ENCODE measurements around the gene GXYLT2.

The GXYLT2 gene

DNA sequence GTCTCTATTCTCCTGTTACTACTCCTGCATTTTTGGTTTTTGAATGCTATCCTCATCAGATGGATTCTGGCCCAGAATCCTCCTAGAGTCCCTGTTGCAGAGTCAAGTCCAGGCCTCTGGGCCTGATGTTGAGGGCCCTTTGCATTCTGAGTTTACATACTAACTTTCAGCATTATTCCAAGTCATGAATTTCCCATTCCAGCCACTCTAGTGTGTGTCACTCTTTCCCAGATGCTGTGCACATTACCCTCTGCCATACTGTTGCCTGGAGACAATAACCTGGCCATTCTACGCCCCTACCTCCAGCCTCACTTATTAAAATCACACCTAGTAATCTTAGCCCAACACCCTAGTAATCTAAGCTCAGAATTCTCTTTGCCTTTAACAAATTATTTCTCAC, 53.4 kb downstream of the GXYLT2 start:
- H3K36me3 Mint-ChIP-seq (ENCODE audit: low read depth) = no peaks in the 10 kb centered on the region
- no peak overlapping the region for H3K4me3 Mint-ChIP-seq
- H3K9me3 Mint-ChIP-seq = no peaks in the 10 kb centered on the region
- no peak overlapping the region for H3K27ac Mint-ChIP-seq
- no peaks in the 10 kb centered on the region for H3K27me3 Mint-ChIP-seq
- peaks cover 7% of the 10 kb centered on the region for H3K4me1 Mint-ChIP-seq (ENCODE audit: low read depth)

DNA sequence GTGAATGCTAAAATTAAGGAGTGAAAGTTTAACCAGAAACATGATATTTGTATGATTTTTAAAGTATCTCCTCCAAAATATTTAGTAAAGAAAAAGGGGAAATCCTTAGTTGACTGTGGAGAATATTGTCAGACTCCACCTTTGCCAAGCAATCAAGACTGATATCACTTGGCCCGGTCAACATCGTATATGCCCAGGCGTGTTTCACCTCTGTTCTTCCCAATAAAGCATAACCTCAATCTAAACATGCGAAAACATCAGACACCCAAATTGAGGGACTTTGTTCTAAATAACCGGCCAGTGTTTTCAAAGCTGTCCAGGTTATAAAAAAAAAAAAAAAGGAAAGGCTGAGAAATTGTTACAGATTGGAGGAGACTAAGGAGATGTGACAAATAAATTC, 54.6 kb downstream of the GXYLT2 start:
- Mint-ChIP-seq H3K4me3 (no peak overlapping the region), H3K4me1 (ENCODE audit: low read depth) (peaks cover 7% of the 10 kb centered on the region), H3K27me3 (no peaks in the 10 kb centered on the region), H3K9me3 (no peaks in the 10 kb centered on the region), H3K36me3 (ENCODE audit: low read depth) (no peaks in the 10 kb centered on the region), H3K27ac (no peak overlapping the region)

DNA sequence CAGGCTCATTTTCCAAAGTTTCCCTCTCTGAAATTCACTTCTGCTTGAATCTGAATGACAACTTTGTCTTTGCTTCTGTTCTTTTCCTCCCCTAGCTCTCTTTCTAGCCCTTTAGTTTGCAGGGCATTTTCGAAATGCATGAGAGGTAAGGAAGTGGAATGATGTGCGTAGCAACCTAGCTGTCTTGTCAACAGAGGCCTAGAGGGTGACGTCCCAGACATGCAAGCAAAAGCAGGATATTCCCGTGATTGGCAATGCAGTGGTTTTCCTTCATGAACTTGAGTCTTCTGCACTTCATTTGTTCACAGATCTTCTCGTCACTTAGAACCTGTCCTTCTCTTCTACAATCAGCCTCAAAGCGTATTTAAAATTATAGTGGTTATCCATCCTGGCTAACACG, 56.9 kb downstream of the GXYLT2 start:
- Mint-ChIP-seq H3K9me3 (no peaks in the 10 kb centered on the region), H3K27ac (peak overlapping the region; percentile 23), H3K4me1 (ENCODE audit: low read depth) (peaks cover 7% of the 10 kb centered on the region), H3K4me3 (no peak overlapping the region), H3K36me3 (ENCODE audit: low read depth) (no peaks in the 10 kb centered on the region), H3K27me3 (no peaks in the 10 kb centered on the region)

DNA sequence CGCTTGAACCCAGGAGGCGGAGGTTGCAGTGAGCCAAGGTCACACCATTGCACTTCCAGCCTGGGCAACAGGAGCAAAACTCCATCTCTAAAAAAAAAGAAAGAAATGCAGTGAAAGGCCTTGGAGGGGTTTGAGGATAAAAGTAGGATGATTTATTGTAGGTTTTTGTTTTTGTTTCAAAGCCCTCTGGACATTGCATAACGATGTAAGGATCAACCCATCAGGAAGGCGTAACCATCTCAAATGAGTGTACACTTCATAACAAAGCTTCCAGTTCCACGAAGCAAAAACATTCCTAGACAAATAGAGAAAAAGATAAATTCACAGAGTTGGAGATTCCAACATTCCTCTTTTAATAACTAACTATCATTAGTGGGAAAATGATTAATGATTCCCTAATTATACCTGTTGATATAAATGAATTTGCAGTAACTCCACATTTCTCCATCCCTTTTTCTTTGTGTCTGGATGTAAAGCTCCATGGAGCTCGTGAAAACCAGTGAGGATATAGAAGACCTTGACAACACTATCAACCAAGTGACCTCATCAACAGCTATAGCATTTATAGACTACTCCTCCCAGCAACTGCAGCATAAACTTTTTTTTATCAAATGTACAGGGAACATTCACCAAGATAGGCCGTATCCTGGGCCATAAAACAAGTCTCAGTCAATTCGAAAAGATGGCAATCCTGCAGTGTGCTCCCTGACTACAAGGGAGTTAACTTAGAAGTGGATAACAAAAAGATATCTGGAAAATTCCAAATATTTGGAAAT, 60.1 kb downstream of the GXYLT2 start:
- Mint-ChIP-seq H3K36me3 (ENCODE audit: low read depth) (no peaks in the 10 kb centered on the region), H3K27me3 (no peaks in the 10 kb centered on the region), H3K4me3 (no peak overlapping the region), H3K9me3 (no peaks in the 10 kb centered on the region), H3K27ac (no peak overlapping the region), H3K4me1 (ENCODE audit: low read depth) (peaks cover 28% of the 10 kb centered on the region)

GRCh38 chr3:72949016-72949415, 61.2 kb downstream of the GXYLT2 start:
- H3K4me1 Mint-ChIP-seq (ENCODE audit: low read depth) = peaks cover 28% of the 10 kb centered on the region
- H3K27me3 Mint-ChIP-seq = no peaks in the 10 kb centered on the region
- H3K4me3 Mint-ChIP-seq = no peak overlapping the region
- no peaks in the 10 kb centered on the region for H3K9me3 Mint-ChIP-seq
- no peak overlapping the region for H3K27ac Mint-ChIP-seq
- H3K36me3 Mint-ChIP-seq (ENCODE audit: low read depth) = no peaks in the 10 kb centered on the region

DNA sequence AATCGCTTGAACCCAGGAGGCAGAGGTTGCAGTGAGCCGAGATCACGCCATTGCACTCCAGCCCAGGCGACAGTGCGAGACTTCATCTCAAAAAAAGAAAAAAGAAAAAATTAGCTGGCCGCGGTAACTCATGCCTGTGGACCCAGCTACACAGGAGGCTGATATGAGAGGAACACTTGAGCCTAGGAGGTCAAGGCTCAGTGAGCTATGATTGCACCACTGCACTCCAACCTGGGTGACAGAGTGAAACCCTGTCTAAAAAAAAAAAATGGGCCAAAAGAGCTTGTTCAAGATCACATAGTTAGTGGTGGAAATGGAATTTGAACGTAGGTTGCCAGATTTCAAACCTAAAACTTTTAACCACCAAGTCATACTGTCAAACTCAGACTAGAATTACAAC, 62.5 kb downstream of the GXYLT2 start:
- Mint-ChIP-seq H3K9me3 (no peaks in the 10 kb centered on the region), H3K27me3 (no peaks in the 10 kb centered on the region), H3K4me1 (ENCODE audit: low read depth) (peaks cover 25% of the 10 kb centered on the region), H3K27ac (no peak overlapping the region), H3K4me3 (no peak overlapping the region), H3K36me3 (ENCODE audit: low read depth) (no peaks in the 10 kb centered on the region)

DNA sequence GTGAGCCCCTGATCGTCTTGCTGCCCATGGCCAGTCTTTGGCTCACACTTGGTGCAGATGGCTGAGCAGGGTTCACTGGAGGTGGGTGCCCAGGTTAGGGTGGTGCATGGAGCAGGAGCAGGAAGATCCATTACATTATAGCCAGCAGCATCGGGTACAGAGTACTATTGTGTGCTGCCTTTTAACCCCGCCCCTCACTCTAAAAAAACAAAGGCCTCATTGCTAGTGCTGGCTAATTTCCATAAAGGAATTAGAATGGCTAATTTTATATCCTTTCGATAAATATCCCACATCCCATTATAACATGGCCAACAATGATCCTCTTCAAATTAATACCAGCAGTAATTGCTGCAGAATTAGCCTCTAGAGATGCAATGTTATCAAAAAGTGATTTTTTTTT, 63.0 kb downstream of the GXYLT2 start:
- no peaks in the 10 kb centered on the region for H3K36me3 Mint-ChIP-seq (ENCODE audit: low read depth)
- no peak overlapping the region for H3K27ac Mint-ChIP-seq
- H3K4me3 Mint-ChIP-seq = no peak overlapping the region
- no peaks in the 10 kb centered on the region for H3K9me3 Mint-ChIP-seq
- H3K27me3 Mint-ChIP-seq = no peaks in the 10 kb centered on the region
- peaks cover 21% of the 10 kb centered on the region for H3K4me1 Mint-ChIP-seq (ENCODE audit: low read depth)

- no peaks in the 10 kb centered on the region for H3K9me3 Mint-ChIP-seq
These were observed 63.4 kb downstream of the GXYLT2 start for GRCh38 chr3:72951259-72951722.

GRCh38 chr3:72953325-72953956, 65.6 kb downstream of the GXYLT2 start:
- H3K36me3 Mint-ChIP-seq (ENCODE audit: low read depth) = no peaks in the 10 kb centered on the region
- H3K27ac Mint-ChIP-seq = no peak overlapping the region
- H3K4me3 Mint-ChIP-seq = no peak overlapping the region
- H3K4me1 Mint-ChIP-seq (ENCODE audit: low read depth) = peaks cover 21% of the 10 kb centered on the region
- no peaks in the 10 kb centered on the region for H3K9me3 Mint-ChIP-seq
- no peaks in the 10 kb centered on the region for H3K27me3 Mint-ChIP-seq

More at GRCh38 chr3:72951259-72951722, 63.4 kb downstream of the GXYLT2 start:
- H3K36me3 Mint-ChIP-seq (ENCODE audit: low read depth) = no peaks in the 10 kb centered on the region
- no peak overlapping the region for H3K4me3 Mint-ChIP-seq
- H3K27me3 Mint-ChIP-seq = no peaks in the 10 kb centered on the region
- peaks cover 21% of the 10 kb centered on the region for H3K4me1 Mint-ChIP-seq (ENCODE audit: low read depth)
- H3K27ac Mint-ChIP-seq = no peak overlapping the region

- no peak overlapping the region for H3K4me3 Mint-ChIP-seq
- H3K36me3 Mint-ChIP-seq (ENCODE audit: low read depth) = no peaks in the 10 kb centered on the region
- no peaks in the 10 kb centered on the region for H3K9me3 Mint-ChIP-seq
- H3K27ac Mint-ChIP-seq = no peak overlapping the region
- H3K4me1 Mint-ChIP-seq (ENCODE audit: low read depth) = peaks cover 12% of the 10 kb centered on the region
- no peaks in the 10 kb centered on the region for H3K27me3 Mint-ChIP-seq
These were observed 69.5 kb downstream of the GXYLT2 start for GRCh38 chr3:72957297-72957696.

DNA sequence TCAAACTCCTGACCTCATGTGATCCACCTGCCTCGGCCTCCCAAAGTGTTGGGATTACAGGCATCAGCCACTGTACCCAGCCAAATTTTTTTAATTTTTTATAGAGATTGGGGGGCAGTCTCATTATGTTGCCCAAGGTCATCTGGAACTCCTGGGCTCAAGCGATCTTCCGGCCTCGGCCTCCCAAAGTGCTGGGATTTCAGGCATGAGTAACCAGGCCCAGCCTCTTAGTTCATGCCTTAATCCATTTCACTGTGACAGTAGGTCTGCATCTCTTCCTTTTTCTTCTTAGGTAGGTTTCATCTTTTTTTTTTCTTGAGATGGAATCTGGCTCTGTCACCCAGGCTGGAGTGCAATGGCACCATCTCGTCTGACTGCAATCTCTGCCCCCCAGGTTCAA, 71.5 kb downstream of the GXYLT2 start:
- Mint-ChIP-seq H3K27me3 (no peaks in the 10 kb centered on the region), H3K36me3 (ENCODE audit: low read depth) (no peaks in the 10 kb centered on the region), H3K27ac (no peak overlapping the region), H3K4me1 (ENCODE audit: low read depth) (peaks cover 9% of the 10 kb centered on the region), H3K9me3 (no peaks in the 10 kb centered on the region), H3K4me3 (no peak overlapping the region)

GRCh38 chr3:72960812-72961518, 73.1 kb downstream of the GXYLT2 start:
- H3K9me3 Mint-ChIP-seq = no peaks in the 10 kb centered on the region
- peaks cover 22% of the 10 kb centered on the region for H3K4me1 Mint-ChIP-seq (ENCODE audit: low read depth)
- no peak overlapping the region for H3K27ac Mint-ChIP-seq
- no peaks in the 10 kb centered on the region for H3K27me3 Mint-ChIP-seq
- H3K36me3 Mint-ChIP-seq (ENCODE audit: low read depth) = no peaks in the 10 kb centered on the region
- H3K4me3 Mint-ChIP-seq = no peak overlapping the region

- Mint-ChIP-seq H3K9me3 (no peaks in the 10 kb centered on the region), H3K27ac (no peak overlapping the region), H3K36me3 (ENCODE audit: low read depth) (no peaks in the 10 kb centered on the region), H3K4me1 (ENCODE audit: low read depth) (peaks cover 26% of the 10 kb centered on the region), H3K27me3 (no peaks in the 10 kb centered on the region), H3K4me3 (no peak overlapping the region)
These were observed 73.9 kb downstream of the GXYLT2 start for GRCh38 chr3:72961752-72962151.

DNA sequence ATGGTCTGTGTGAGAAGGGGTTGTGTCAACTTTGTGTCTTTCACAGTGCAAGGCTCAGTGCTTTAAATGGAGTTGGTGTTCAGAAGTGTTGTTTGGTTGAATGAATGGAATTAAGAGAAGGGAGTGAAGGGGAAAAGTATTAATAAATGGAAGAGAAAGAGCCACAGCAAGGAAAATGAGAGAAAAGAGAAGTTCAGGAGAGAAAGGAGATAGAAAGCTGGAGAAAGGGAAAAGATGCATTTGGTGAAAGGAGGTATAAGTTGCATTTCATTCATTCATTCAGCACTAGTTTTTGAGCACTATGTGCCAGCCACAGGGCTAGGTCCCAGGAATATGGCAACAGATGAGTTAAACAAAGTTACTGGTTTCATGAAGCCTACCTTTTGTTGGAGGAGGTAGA, 74.5 kb downstream of the GXYLT2 start:
- H3K36me3 Mint-ChIP-seq (ENCODE audit: low read depth) = no peaks in the 10 kb centered on the region
- H3K4me3 Mint-ChIP-seq = no peak overlapping the region
- H3K9me3 Mint-ChIP-seq = no peaks in the 10 kb centered on the region
- H3K27ac Mint-ChIP-seq = no peak overlapping the region
- no peaks in the 10 kb centered on the region for H3K27me3 Mint-ChIP-seq
- H3K4me1 Mint-ChIP-seq (ENCODE audit: low read depth) = peaks cover 26% of the 10 kb centered on the region

- Mint-ChIP-seq H3K9me3 (no peaks in the 10 kb centered on the region), H3K36me3 (ENCODE audit: low read depth) (no peaks in the 10 kb centered on the region), H3K27ac (no peak overlapping the region), H3K4me3 (no peak overlapping the region), H3K4me1 (ENCODE audit: low read depth) (peaks cover 26% of the 10 kb centered on the region), H3K27me3 (no peaks in the 10 kb centered on the region)
These were observed 76.8 kb downstream of the GXYLT2 start for GRCh38 chr3:72964633-72965032.
